Fibroblast of mammary gland (primary cell): Measurements from ENCODE around the gene ADGRV1.
"Not testable (repeated sequence)": the region's sequence is repeated elsewhere in the genome, so short reads cannot be mapped to it uniquely, and the experiment has no call there.

Experiments used
- DNase-seq: peaks from one replicate; pipeline ENCODE4 v3.0.0-alpha.2; 2010; ENCODE audit warnings: low read depth
- H3K4me3 ChIP-seq: 2 replicates; pipeline ENCODE4 v1.5.1; 2011; ENCODE audit warnings: low read depth, mild to moderate bottlenecking, low read length, moderate library complexity; ENCODE audit not compliant: control insufficient read depth
- CTCF ChIP-seq: conservative IDR thresholded peaks from 2 replicates; pipeline ENCODE4 v1.5.1; 2011; ENCODE audit warnings: low read depth, low read length, inconsistent platforms; ENCODE audit not compliant: control insufficient read depth, insufficient read depth

ADGRV1 gene

DNA sequence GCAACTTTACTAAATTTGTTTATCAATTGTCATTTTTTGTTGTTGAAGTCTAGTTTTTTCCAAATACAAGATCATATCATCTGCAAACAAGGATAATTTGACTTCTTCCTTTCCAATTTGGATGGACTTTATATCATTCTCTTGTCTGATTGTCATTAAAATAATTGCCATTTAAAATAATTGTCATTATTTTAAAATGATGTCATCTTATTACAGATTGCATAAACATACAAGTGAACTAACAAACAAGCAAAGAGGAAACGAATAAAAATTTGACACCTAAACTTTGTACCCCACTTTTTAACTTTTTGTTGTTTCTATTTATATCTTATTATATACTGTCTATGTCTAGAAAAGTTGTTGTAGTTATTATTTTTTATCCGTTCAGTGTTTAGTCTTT lies 275.2 kb downstream of the ADGRV1 start:
- no peak overlapping the region for H3K4me3 ChIP-seq
- no peak for TF ChIP-seq CTCF
- no peak for DNase-seq

GRCh38 chr5:90834711-90835110 lies 276.1 kb downstream of the ADGRV1 start:
- TF ChIP-seq CTCF, result no peak
- no peak overlapping the region for H3K4me3 ChIP-seq
- no peak for DNase-seq

- no peak overlapping the region for H3K4me3 ChIP-seq
- no peak for TF ChIP-seq CTCF
- no peak for DNase-seq
Observed at GRCh38 chr5:90843443-90843842, 284.8 kb downstream of the ADGRV1 start.

DNA sequence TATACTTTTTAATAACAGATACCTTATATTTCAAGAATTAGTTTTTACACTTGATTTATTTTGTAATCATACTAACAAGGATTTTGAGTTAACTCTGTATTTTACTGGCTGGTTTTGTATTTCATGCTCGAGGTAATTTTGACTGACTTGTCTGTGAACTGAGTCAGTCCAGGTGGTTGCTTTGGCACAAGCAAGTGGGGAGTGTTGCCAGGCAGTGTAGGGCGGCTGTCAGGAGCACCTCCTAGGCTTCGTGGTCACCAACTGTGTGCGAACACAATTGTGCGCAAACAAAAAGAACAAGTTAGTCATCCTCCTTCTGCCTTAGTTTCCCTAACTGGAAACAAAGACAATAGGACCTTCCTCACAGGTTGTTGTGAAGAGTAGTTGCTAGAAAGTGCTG lies 286.3 kb downstream of the ADGRV1 start:
- DNase-seq, result no peak
- no peak overlapping the region for H3K4me3 ChIP-seq

DNA sequence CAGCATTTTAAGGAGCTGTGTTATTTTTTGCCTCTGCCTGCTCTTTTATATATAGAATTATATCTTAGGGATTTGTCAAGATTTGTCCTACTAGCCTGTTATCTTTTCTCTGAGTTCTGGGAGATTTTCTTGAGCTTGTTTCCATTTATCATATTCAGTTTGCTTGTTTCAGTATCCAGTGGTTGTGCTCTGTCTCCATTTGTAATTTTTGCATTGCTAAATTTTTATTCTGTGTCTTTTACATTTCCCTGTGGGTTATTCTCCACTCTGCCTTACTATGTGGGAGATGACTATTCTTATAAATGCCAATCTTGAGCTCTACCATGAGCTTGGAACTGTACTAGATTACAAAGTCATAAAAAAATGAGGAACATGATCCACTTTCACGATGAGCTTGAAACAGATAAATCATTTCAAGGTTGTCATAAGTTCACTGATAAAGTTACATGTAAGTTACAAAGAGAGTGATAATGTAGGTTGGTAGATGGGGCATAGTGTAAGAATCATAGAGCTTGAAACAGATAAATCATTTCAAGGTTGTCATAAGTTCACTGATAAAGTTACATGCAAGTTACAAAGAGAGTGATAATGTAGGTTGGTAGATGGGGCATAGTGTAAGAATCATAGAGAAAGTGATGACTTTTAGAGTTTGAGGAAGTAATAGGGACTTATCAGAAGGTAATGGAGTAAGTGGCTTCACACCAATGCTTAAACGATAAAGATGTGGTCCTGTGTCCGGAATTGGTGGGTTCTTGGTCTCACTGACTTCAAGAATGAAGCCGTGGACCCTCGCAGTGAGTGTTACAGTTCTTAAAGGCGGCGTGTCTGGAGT lies 287.3 kb downstream of the ADGRV1 start:
- DNase-seq, result no peak
- no peak for TF ChIP-seq CTCF

More for the DNA sequence above, 286.3 kb downstream of the ADGRV1 start:
- TF ChIP-seq CTCF, result no peak

GRCh38 chr5:90847606-90848005 lies 289.0 kb downstream of the ADGRV1 start:
- H3K4me3 ChIP-seq, DNase-seq: not testable (repeated sequence)

More for the DNA sequence above, 287.3 kb downstream of the ADGRV1 start:
- no peak overlapping the region for H3K4me3 ChIP-seq

GRCh38 chr5:90849939-90850338 lies 291.3 kb downstream of the ADGRV1 start:
- TF ChIP-seq CTCF, result no peak
- H3K4me3 ChIP-seq, result no peak overlapping the region
- DNase-seq, result no peak
